GM18520 (cell line): Measurements from ENCODE around the gene GADD45GIP1.
"Not testable (repeated sequence)": the region's sequence is repeated elsewhere in the genome, so short reads cannot be mapped to it uniquely, and the experiment has no call there.

ENCODE experiments used
- ATAC-seq: cut with Tn5 transposase; IDR thresholded peaks from one replicate; pipeline ENCODE4 v1.9.1; 2021; ENCODE audit not compliant: unreplicated experiment

The GADD45GIP1 gene

DNA sequence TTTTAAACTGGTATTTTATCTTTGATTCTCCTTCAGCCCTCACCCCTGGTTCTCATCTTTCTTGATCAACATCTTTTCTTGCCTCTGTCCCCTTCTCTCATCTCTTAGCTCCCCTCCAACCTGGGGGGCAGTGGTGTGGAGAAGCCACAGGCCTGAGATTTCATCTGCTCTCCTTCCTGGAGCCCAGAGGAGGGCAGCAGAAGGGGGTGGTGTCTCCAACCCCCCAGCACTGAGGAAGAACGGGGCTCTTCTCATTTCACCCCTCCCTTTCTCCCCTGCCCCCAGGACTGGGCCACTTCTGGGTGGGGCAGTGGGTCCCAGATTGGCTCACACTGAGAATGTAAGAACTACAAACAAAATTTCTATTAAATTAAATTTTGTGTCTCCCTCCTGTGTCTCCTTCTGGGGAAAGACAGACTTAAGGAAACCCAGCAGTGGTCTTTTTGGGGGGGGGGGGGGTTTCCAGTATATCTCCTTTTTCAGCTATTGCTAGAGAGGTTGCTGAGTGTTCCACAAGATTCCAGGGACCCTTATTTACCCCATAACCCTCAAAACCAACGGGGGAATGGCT, 12.8 kb downstream of the GADD45GIP1 start:
- ATAC-seq = no peak

- ATAC-seq = no peak
Measured at GRCh38 chr19:12943437-12944044, 13.5 kb downstream of the GADD45GIP1 start.

DNA sequence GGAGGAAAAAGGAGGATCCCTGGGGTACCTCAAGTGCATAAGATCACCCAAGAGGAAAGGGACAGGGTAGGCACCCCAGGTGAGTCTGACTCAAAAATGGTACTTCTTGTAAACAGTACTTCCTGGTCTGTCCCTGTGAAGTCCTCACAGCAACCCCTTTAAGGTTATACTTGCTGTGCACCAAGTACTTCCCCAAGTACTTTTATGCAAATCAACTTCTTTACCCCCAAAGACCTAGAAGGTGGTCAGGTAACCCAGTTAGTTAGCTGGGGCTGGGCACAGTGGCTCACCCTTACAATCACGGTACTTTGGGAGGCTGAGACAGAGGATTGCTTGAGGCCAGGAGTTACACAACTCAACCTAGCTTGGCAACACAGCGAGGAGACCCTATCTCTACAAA, 16.1 kb downstream of the GADD45GIP1 start:
- ATAC-seq = no peak

DNA sequence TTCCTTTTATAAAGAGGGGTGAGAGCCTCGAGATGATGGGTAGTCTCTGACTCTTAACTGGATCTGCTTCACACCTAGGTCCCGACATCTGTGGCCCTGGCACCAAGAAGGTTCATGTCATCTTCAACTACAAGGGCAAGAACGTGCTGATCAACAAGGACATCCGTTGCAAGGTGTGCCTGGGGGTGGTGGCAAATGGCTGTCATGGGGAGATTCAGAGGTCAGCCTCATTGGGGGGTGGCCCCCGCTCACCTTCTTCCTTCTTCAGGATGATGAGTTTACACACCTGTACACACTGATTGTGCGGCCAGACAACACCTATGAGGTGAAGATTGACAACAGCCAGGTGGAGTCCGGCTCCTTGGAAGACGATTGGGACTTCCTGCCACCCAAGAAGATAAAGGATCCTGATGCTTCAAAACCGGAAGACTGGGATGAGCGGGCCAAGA, 17.0 kb downstream of the GADD45GIP1 start:
- no peak for ATAC-seq

GRCh38 chr19:12938779-12939601, 18.0 kb downstream of the GADD45GIP1 start:
- no peak for ATAC-seq

GRCh38 chr19:12937927-12938778, 18.9 kb downstream of the GADD45GIP1 start, which contains the start of gene CALR:
Gene CALR, plus strand, starts transcription at chr19:12938609. Its CDS starts 71 bp downstream, at chr19:12938680.
- ATAC-seq = peak; percentile 80

GRCh38 chr19:12937093-12937926, 19.7 kb downstream of the GADD45GIP1 start:
- ATAC-seq = no peak

- no peak for ATAC-seq
Measured at GRCh38 chr19:12936582-12936981, 20.4 kb downstream of the GADD45GIP1 start.

DNA sequence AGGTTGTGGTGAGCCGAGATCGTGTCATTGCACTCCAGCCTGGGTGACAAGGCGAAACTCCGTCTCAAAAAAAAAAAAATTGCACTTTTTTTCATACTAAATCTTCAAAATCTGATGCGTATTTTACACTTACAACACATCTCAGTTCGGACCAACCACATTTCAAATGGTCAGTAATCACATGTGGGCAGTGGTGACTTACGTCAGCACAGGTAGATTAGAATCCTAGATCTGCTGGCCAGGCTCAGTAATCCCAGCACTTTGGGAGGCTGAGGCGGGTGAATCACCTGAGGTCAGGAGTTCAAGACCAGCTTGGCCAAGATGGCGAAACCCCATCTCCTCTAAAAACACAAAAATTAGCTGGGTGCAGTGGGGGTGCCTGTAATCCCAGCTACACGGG, 22.0 kb downstream of the GADD45GIP1 start:
- no peak for ATAC-seq

GRCh38 chr19:12933287-12934072, 23.5 kb downstream of the GADD45GIP1 start, which contains the start of gene FARSA:
Gene FARSA, minus strand, starts transcription at chr19:12933711. Its CDS starts 15 bp downstream, at chr19:12933696.
- peak; percentile 34 for ATAC-seq

DNA sequence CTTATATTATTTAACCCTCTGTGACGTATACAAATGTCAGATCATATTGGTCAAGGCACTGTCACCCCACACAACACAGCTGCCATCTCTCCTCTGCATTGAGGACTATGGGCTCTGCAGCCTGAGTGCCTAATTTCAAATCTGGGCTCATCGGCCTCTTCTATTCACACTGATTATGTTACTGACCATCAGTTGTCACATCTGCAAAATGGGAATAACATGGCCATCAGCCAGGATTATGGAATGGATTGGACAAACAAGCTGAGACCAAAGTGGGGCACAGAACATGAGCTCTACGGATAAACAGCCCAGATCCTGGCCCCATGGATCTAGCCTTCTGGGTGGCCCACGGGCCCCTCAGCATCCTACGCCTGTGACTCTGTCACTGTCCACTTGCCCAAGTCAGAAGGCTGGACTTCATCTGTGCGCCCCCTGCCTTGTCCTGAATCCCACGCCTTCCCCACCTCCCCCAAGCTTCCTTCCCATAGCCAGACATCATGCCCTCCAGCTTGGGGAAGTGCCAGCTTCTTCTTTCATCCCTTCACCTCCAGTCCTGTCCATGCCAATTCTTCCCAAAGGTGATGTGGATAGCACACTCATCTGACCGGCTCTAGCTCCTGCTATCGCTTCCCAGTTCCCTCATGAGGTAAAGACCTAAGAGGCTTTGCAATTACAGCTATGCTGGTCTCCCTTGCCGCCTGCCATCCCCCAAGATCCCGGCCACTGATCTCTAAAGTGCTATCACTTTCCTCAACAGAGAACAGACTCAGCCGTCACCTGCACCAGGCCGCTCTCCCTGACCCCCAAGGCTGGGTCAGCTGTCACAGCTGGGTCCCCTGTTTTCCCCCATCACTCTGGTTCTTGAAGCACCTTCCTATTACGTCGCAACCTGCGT, 24.4 kb downstream of the GADD45GIP1 start:
- no peak for ATAC-seq

DNA sequence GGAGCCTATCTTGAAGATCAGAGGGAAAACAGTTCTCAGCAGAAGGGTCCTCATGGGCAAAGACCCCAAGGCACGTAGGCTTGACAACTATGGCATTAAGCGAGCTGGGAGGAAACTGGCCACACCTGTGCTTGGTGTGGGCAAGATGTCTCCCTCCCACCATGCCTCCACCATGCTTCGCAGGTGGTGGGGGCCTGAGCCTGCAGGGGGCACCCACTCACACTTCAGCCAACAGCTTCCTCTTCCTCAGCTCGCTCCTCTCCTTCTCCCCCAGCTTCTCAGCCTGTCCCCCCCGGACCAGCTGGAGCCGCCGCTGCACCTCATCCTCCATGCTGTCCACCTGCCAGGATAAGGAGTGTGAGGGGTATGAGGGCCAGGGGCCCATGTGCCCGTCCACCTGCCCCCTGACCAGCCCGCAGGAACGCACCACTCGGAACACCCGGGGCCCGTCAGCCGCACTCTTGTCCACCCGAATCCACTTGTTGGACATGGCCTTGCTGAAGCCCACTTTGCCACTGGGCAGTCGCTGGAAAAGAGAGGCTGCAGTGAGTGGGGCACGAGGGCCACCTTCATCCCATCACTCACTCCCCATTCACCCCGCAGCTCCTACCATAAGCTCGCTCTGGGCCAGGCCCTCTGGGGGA, 26.9 kb downstream of the GADD45GIP1 start:
- no peak for ATAC-seq

DNA sequence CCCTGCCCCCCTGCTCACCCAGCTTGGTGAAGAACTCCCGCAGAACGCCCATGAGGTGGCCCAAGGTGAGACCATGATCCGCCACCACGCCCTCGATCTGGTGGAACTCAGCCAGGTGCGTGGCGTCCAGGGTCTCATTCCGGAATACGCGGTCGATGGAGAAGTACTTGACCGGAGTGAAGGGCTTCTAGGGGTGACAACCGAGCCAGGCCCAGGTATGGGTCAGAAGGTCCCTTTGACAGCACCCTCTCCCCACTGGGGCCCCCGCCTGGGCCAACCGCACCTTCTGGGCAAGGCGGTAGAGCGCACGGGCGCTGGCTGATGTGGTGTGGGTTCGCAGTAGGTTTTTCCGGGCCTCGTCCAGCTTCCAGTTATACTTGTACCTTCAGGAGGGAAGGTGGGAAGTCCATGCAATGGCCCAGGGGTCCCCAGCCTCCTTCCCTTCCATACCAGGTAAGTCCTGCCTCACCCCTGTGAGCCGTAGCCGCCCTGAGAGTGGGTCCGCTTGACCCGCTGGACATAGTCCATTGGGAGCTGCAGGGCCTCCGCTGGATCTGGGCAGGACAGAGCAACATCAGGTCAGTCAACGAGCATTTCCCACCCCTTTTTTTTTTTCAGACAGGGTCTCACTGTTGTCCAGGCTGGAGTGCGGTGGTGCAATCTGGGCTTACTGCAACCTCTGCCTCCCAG, 32.3 kb downstream of the GADD45GIP1 start:
- no peak for ATAC-seq

- ATAC-seq = no peak
Measured at GRCh38 chr19:12922959-12923358, 34.1 kb downstream of the GADD45GIP1 start.

DNA sequence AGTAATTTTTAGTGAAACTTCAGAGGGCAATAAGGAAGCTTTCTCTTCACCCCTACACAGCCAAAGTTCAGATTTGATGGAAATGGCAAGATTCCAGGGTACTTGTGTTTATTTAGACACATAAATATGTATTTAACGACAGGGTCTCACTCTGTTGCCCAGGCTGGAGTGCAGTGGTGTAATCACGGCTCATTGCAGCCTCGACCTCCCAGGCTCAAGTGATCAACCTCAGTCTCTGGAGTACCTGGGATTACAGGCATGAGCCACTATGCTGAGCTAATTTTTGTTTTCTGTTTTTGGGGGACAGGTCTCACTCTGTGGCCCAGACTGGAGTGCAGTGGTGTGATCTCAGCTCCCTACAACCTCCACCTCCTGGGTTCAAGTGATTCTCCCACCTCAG, 36.0 kb downstream of the GADD45GIP1 start:
- ATAC-seq = no peak

DNA sequence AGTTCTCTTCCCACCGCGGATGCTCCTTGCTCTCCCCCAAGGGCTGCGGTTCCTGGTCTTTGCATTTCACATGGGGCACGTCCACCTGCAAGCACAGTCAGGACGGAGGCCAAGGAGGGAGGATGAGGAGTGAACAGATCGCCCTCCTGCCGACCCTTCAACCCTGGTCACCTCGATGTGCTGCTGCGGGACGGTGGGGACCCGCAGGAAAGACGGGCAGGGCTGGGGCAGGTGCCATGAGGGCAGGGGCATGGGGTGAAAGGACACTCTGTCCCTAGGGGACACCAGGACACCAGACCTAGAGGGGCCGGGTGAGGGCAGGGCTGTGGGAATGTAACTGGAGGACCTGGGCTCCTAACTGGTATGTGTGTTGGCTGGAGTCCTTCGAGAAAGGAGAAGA, 38.8 kb downstream of the GADD45GIP1 start:
- ATAC-seq = no peak

GRCh38 chr19:12915860-12916259, 41.2 kb downstream of the GADD45GIP1 start:
- ATAC-seq = not testable (repeated sequence)
